GM12878 (cell line): ENCODE measurements around the gene NRG4. TPM values are rescaled to one million over a fixed set of nuclear protein-coding genes. Genes with fewer than 3 reads are reported as not detected.

Experiments used
- ATAC-seq: fragments of 200-7000 bp; cut with Tn5 transposase; 3 replicates; pipeline ENCODE4 v1.9.1; 2020; ENCODE audit warnings: mild to moderate bottlenecking, moderate library complexity
- BruUV-seq: library from RNA; stranded (reverse); fragments of 400-500 nt; replicated peaks from 2 replicates; lab custom pipeline; 2021; lab: Mats Ljungman, UMichigan
- CTCF ChIA-PET: fragments of 300-600 bp; sonication (Branson Sonifier 250); formaldehyde crosslinking; extraction: SDS; loops from one replicate; lab custom pipeline; 2021; ENCODE audit warnings: inconsistent platforms; lab: Yijun Ruan, JAX
- POLR2A ChIA-PET: fragments of 350-600 bp; formaldehyde crosslinking; extraction: SDS; loops from one replicate; lab custom pipeline; 2021; ENCODE audit warnings: inconsistent platforms; lab: Charles Lee
- RAD21 ChIA-PET: fragments of 300-600 bp; sonication (Branson Sonifier 250); formaldehyde crosslinking; loops from one replicate; lab custom pipeline; 2023; ENCODE audit warnings: antibody characterized with exemption; ENCODE audit not compliant: unreplicated experiment; lab: Charles Lee
- SMC1A ChIA-PET: fragments of 300-600 bp; sonication (Branson Sonifier 250); formaldehyde crosslinking; loops from one replicate; lab custom pipeline; 2023; ENCODE audit not compliant: unreplicated experiment, uncharacterized antibody; lab: Charles Lee
- DNase-seq: peaks from one replicate; pipeline ENCODE4 v3.0.0-alpha.2; 2011; ENCODE audit warnings: low read depth, low spot score
- FAIRE-seq: peaks from 3 replicates; lab custom pipeline; 2011; peaks lifted over from hg19 to GRCh38; lab: Jason Lieb, UNC
- H2AFZ ChIP-seq: 2 replicates; pipeline ENCODE4 v1.6.0; 2011; ENCODE audit warnings: low read depth, low read length, control low read depth; ENCODE audit not compliant: control insufficient read depth
- H3K27ac ChIP-seq: 2 replicates; pipeline ENCODE4 v1.5.1; 2011; ENCODE audit warnings: control low read depth; ENCODE audit not compliant: control insufficient read depth, insufficient read depth
- H3K27me3 ChIP-seq, 2 experiments: replicated peaks in 1 of 2; 2 replicates each; pipeline versions ENCODE4 v1.6.0 to v1.6.1; 2011; ENCODE audit warnings: low read length in 1 of 2; ENCODE audit not compliant: control insufficient read depth in 2 of 2, insufficient read depth in 2 of 2
- H3K36me3 ChIP-seq, 2 experiments: 2 replicates each; pipeline ENCODE4 v1.5.1; 2011; ENCODE audit warnings: low read length in 1 of 2; ENCODE audit not compliant: control insufficient read depth in 2 of 2, insufficient read depth in 2 of 2
- H3K4me1 ChIP-seq: 2 replicates; pipeline ENCODE4 v1.6.1; 2011; ENCODE audit warnings: mild to moderate bottlenecking, low read length, moderate library complexity, mixed read lengths; ENCODE audit not compliant: control insufficient read depth, insufficient read depth
- H3K4me2 ChIP-seq: 2 replicates; pipeline ENCODE4 v1.6.0; 2011; ENCODE audit warnings: control low read depth; ENCODE audit not compliant: control insufficient read depth, insufficient read depth
- H3K4me3 ChIP-seq: fragments of 200-600 bp; sonication (generic); 2 replicates; pipeline ENCODE4 v1.5.1; 2016
- H3K79me2 ChIP-seq: 2 replicates; pipeline ENCODE4 v1.6.0; 2011; ENCODE audit warnings: low read length; ENCODE audit not compliant: control insufficient read depth, insufficient read depth
- H3K9ac ChIP-seq: 2 replicates; pipeline ENCODE4 v1.8.0; 2011; ENCODE audit warnings: low read length, control low read depth, mixed read lengths; ENCODE audit not compliant: control insufficient read depth, insufficient read depth
- H3K9me3 ChIP-seq: replicated peaks from 3 replicates; pipeline ENCODE4 v1.5.1; 2011; ENCODE audit warnings: mild to moderate bottlenecking, low read length; ENCODE audit not compliant: control insufficient read depth, insufficient read depth
- H4K20me1 ChIP-seq: 2 replicates; pipeline ENCODE4 v1.6.0; 2011; ENCODE audit not compliant: control insufficient read depth, insufficient read depth
- CBX5 ChIP-seq: sonication (generic); IDR thresholded peaks from 2 replicates; pipeline ENCODE4 v1.6.1; 2016; ENCODE audit warnings: low read depth, moderate library complexity, mild to moderate bottlenecking, inconsistent platforms
- CREM ChIP-seq: IDR thresholded peaks from 2 replicates; pipeline ENCODE4 v1.6.1; 2014; ENCODE audit warnings: antibody characterized with exemption, low read depth
- WGBS: methylation state at CpG from one replicate; pipeline ENCODE4 v1.1.6; 2016; ENCODE audit warnings: low lambda C conversion rate; ENCODE audit not compliant: insufficient replicate concordance, insufficient coverage; ENCODE audit errors: missing lambda C conversion rate; 5-methylcytosine and 5-hydroxymethylcytosine counted together
- in situ Hi-C: fragments of 300-500 bp; cut with MboI; formaldehyde crosslinking; loops from 9 replicates; pipeline ENCODE4 v1.14.3; 2018; ENCODE audit warnings: mixed read lengths
- intact Hi-C: fragments of 100-400 bp; cut with micrococcal nuclease; formaldehyde crosslinking; loops from one replicate; pipeline ENCODE4 v1.14.2; 2022; ENCODE audit not compliant: unreplicated experiment
- polyA plus RNA-seq, 11 experiments: library from polyadenylated mRNA; depleted of rRNA in 4 of 11; unstranded in 6 of 11; stranded (reverse) in 5 of 11; fragments of >200 nt; fragmentation: Nextera tagmentation in 4 of 11; fragmentation: Illumina TruSeq in 1 of 11; extraction: Ambion mirVana in 4 of 11; extraction: Trizol in 1 of 11; gene quantifications; 1 replicate in 1 of 11; 2 replicates in 10 of 11; pipeline versions ENCODE4 v1.2.1 to v1.2.3, GENCODE V29; 2011 to 2016; ENCODE audit warnings: inconsistent platforms in 2 of 11, missing spikeins in 2 of 11, low read depth in 1 of 11
- total RNA-seq, 4 experiments: library from RNA; depleted of rRNA in 3 of 4; stranded (reverse); fragments of >200 nt in 3 of 4; fragmentation: Illumina TruSeq in 1 of 4; extraction: Trizol in 1 of 4; gene quantifications; 2 replicates each; pipeline versions ENCODE4 v1.2.1 to v1.2.3, GENCODE V29; 2013 to 2021
- TF ChIP-seq, protein P1 (sequence below): fragments of 450-650 bp; IDR thresholded peaks from 2 replicates; pipeline ENCODE4 v1.6.1; 2017; ENCODE audit warnings: mild to moderate bottlenecking
- TF ChIP-seq, protein P2 (sequence below): fragments of 450-650 bp; IDR thresholded peaks from 2 replicates; pipeline ENCODE4 v1.6.1; 2018; ENCODE audit warnings: mild to moderate bottlenecking, low read depth, moderate library complexity; ENCODE audit not compliant: partially characterized antibody
- TF ChIP-seq, protein P3 (sequence below): fragments of 450-650 bp; IDR thresholded peaks from 2 replicates; pipeline ENCODE4 v1.6.1; 2016; ENCODE audit warnings: mild to moderate bottlenecking

NRG4 gene
- total and polyA plus RNA-seq, 10 of the 15 experiments (the other 5 are each of a cell fraction or from before 2014, with no cell fraction given), result 0.76 to 8.3 (median 5.5) TPM

DNA sequence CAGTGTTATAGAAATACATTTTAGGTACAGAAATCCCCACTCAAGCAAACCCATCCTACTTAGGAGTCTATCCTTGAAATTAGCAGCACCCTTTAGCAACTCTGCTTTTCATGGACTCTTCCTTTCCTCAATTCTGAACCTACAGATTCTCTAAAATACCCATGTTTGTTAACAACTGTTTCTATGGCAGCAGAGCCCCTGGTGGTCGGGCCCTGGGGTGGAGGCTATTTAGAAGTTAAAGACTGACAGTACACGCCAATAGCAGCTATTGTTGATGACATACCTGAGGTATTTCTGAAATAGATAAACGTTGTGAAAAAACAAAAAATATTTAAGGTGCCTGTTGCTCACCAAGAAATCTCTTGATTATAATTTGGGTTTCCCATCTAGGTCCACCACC is 23.4 kb upstream of the NRG4 start:
- H3K4me3 ChIP-seq, result no peak overlapping the region
- CTCF ChIA-PET, result interaction anchor here (0.9 kb wide), 1 partner anchor 10 kb away, joined by 3 read pairs; no protein-coding TSS in a partner anchor
- H3K79me2 ChIP-seq, result no peaks in the 10 kb centered on the region
- 1% methylated on average over 3 of the region's 3 CpGs for WGBS
- H3K4me1 ChIP-seq, result no peaks in the 10 kb centered on the region
- POLR2A ChIA-PET, result interaction anchor here (0.6 kb wide), 1 partner anchor 13 kb away, joined by 4 read pairs; no protein-coding TSS in a partner anchor
- in situ Hi-C loops (no loop called here), intact Hi-C loops (no loop called here)
- no peak for ATAC-seq
- FAIRE-seq, result no peak
- H3K27me3 ChIP-seq, result no peaks in the 10 kb centered on the region
- no peak for DNase-seq
- no peaks in the 10 kb centered on the region; the same call in 2 of the 3 replicates for H3K9me3 ChIP-seq
- no peak overlapping the region for H3K27ac ChIP-seq
- RAD21 ChIA-PET, result no interaction called here
- H3K9ac ChIP-seq, result no peak overlapping the region
- no peak overlapping the region for H3K4me2 ChIP-seq
- H2AFZ ChIP-seq, result no peak overlapping the region
- TF ChIP-seq CBX5, result no peak
- no peak for TF ChIP-seq CREM
- TF ChIP-seq, protein P1, sequence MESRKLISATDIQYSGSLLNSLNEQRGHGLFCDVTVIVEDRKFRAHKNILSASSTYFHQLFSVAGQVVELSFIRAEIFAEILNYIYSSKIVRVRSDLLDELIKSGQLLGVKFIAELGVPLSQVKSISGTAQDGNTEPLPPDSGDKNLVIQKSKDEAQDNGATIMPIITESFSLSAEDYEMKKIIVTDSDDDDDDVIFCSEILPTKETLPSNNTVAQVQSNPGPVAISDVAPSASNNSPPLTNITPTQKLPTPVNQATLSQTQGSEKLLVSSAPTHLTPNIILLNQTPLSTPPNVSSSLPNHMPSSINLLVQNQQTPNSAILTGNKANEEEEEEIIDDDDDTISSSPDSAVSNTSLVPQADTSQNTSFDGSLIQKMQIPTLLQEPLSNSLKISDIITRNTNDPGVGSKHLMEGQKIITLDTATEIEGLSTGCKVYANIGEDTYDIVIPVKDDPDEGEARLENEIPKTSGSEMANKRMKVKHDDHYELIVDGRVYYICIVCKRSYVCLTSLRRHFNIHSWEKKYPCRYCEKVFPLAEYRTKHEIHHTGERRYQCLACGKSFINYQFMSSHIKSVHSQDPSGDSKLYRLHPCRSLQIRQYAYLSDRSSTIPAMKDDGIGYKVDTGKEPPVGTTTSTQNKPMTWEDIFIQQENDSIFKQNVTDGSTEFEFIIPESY, result no peak
- TF ChIP-seq, protein P2, sequence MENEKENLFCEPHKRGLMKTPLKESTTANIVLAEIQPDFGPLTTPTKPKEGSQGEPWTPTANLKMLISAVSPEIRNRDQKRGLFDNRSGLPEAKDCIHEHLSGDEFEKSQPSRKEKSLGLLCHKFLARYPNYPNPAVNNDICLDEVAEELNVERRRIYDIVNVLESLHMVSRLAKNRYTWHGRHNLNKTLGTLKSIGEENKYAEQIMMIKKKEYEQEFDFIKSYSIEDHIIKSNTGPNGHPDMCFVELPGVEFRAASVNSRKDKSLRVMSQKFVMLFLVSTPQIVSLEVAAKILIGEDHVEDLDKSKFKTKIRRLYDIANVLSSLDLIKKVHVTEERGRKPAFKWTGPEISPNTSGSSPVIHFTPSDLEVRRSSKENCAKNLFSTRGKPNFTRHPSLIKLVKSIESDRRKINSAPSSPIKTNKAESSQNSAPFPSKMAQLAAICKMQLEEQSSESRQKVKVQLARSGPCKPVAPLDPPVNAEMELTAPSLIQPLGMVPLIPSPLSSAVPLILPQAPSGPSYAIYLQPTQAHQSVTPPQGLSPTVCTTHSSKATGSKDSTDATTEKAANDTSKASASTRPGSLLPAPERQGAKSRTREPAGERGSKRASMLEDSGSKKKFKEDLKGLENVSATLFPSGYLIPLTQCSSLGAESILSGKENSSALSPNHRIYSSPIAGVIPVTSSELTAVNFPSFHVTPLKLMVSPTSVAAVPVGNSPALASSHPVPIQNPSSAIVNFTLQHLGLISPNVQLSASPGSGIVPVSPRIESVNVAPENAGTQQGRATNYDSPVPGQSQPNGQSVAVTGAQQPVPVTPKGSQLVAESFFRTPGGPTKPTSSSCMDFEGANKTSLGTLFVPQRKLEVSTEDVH, result no peak
- TF ChIP-seq, protein P3, sequence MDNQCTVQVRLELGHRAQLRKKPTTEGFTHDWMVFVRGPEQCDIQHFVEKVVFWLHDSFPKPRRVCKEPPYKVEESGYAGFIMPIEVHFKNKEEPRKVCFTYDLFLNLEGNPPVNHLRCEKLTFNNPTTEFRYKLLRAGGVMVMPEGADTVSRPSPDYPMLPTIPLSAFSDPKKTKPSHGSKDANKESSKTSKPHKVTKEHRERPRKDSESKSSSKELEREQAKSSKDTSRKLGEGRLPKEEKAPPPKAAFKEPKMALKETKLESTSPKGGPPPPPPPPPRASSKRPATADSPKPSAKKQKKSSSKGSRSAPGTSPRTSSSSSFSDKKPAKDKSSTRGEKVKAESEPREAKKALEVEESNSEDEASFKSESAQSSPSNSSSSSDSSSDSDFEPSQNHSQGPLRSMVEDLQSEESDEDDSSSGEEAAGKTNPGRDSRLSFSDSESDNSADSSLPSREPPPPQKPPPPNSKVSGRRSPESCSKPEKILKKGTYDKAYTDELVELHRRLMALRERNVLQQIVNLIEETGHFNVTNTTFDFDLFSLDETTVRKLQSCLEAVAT, result no peak
- no TSS peak for BruUV-seq
- SMC1A ChIA-PET, result interaction anchor here (1.6 kb wide), 1 partner anchor 16 kb away, joined by 7 read pairs; no protein-coding TSS in a partner anchor
- no peaks in the 10 kb centered on the region for H4K20me1 ChIP-seq
- no peaks in the 10 kb centered on the region for H3K36me3 ChIP-seq
